GM18520 (cell line): Measurements from ENCODE around the gene MAGEA3.
"Not testable (repeated sequence)": the region's sequence is repeated elsewhere in the genome, so short reads cannot be mapped to it uniquely, and the experiment has no call there.

ENCODE experiments used
- ATAC-seq: cut with Tn5 transposase; IDR thresholded peaks from one replicate; pipeline ENCODE4 v1.9.1; 2021; ENCODE audit not compliant: unreplicated experiment

The MAGEA3 gene

GRCh38 chrX:152697952-152698931, at the start of gene MAGEA3:
MAGEA3 (plus strand) TSS chrX:152698794; CDS start chrX:152700833, 2,039 bp downstream.
- ATAC-seq: not testable (repeated sequence)

GRCh38 chrX:152652060-152652459, 46.5 kb upstream of the MAGEA3 start:
- ATAC-seq: no peak

DNA sequence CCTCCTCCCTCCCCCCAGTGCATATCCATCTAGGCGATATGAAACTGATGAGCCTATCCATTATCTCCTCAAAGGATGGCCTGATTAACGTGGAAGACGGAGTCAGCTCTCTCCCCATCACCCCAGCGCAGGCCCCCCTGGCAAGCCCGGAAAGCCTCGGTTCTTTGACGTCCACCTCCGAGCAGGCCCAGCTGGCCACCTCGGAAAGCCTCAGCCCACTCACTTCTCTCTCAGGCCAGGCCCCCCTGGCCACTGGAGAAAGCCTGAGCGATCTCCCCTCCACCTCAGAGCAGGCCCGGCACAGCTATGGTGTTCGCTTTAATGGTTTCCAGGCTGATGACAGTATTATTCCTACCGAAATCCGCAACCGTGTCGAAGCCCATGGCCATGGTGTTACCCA, 46.1 kb upstream of the MAGEA3 start:
- no peak for ATAC-seq

DNA sequence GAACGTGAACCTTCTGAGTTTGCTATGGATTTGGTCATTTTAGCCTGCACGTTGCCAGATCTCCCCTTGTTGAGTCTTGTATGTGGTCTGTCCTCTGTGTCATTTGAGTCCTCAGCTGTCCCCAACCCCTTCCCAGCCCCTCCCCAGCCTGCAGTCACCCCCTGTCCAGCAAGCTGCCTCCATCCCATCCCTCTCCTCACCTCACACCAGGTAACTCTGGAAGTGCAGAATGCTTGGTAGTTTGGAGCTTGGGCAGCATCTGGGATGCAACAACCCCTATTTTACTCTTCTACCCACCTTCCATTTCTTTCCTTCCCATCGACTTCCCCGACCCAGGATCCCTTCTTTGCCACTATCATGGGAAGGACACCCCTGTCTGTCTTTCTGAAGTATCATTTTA, 42.5 kb upstream of the MAGEA3 start:
- ATAC-seq: no peak

- no peak for ATAC-seq
These were observed 41.7 kb upstream of the MAGEA3 start for GRCh38 chrX:152656890-152657289.

GRCh38 chrX:152658302-152658701, 40.3 kb upstream of the MAGEA3 start:
- ATAC-seq: no peak

DNA sequence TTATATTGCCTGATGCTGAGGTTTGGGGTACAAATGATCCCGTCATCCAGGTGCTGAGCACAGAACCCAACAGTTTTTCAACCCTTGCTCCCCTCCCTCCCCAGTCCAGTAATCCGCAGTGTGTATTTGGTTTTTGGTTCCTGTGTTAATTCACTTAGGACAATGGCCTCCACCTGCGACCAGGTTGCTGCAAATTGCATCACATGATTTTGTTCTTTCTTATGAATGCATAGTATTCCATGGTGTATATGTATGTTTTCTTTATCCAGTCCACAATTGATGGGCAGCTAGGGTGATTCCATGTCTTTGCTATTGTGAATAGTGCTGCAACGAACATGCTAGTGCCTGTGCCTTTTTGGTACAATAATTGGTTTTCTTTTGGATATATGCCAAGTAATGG, 35.5 kb upstream of the MAGEA3 start:
- no peak for ATAC-seq

DNA sequence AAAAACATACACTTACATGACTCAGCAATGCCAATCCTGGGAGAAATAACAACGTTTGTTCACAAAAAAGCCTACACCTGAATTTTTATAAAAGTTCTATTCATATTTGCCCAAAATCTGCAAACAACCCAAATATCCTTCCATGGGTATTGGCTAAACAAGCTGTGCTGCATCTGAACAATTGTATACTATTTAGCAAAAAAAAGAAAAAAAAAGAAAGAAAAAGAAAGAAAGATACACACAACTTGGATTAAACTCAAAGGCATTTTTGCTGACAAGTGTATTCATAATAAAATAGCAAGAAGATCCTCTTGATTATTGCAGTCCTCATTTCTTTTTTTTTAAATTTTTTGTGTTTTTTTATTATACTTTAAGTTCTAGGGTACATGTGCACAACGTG, 24.5 kb upstream of the MAGEA3 start:
- ATAC-seq: no peak

- not testable (repeated sequence) for ATAC-seq
These were observed 23.9 kb upstream of the MAGEA3 start for GRCh38 chrX:152674652-152675051.

DNA sequence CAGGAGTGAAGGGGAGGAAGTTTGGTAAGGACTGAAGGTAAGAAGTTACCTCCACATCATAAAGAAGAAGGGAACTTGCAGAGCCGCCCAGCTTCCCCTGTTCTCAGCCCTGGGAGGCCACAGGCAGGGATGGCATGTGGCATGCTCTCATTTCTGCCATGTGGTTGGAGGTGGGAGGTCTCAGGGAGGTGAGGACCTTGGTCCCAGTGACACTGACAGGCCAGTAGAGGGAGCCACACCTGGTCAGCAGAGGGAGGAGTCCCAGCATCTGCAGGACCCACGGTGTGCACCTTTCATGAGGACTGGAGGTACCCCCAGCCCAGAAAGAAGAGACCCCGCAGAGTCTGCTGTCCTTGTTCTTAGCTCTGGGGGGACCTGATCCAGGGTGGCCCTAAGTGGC, 17.6 kb upstream of the MAGEA3 start:
- ATAC-seq: peak; percentile 68

- not testable (repeated sequence) for ATAC-seq
These were observed 1.8 kb downstream of the MAGEA3 start for GRCh38 chrX:152700390-152700789.

DNA sequence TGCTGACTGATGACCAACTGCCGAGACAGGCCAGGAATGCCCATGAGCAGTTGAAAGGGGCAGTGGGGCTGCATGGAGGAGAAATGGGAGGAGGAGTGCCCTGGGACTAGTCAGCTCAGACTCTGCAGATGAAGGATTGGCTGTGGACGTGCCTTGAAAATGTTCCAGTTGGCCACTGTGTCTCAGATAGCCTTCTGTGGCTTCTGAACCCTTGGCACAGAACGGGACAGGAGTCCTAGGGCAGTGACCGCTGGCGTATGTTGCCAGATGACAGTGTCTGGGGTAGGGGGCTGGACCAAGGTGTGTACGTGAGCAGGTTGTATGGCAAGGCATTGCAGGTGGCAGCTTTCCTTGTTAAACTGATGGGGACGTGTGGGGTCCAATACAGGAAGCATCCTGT, 7.9 kb downstream of the MAGEA3 start:
- ATAC-seq: not testable (repeated sequence)

GRCh38 chrX:152709173-152709572, 10.6 kb downstream of the MAGEA3 start, which contains the start of gene CSAG2:
CSAG2 (minus strand) TSS chrX:152709273; CDS start chrX:152709112, 161 bp downstream.
- not testable (repeated sequence) for ATAC-seq

DNA sequence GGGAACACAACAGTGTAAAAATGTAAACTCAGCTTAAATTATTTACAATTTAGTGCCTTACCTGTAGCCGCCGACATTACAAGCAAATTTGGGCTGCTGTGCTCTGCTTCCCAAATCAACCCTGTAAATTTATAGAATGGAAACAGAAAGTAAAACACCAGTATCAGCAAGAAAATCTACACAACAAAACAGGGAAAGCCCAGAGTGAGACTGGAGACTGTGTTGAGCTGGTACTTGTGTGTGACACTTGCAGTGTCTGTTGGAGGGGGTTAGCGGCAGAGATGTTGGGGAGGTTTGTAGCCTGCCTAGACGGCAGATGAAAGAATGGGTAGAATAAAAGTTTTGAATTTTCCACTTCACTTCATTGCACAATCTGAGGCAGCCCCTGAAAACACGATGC, 14.6 kb downstream of the MAGEA3 start:
- not testable (repeated sequence) for ATAC-seq

GRCh38 chrX:152713815-152714787, 15.5 kb downstream of the MAGEA3 start, which contains the start of gene MAGEA2B:
MAGEA2B (plus strand) TSS chrX:152714628; CDS start chrX:152717107, 2,479 bp downstream.
- ATAC-seq: not testable (repeated sequence)

DNA sequence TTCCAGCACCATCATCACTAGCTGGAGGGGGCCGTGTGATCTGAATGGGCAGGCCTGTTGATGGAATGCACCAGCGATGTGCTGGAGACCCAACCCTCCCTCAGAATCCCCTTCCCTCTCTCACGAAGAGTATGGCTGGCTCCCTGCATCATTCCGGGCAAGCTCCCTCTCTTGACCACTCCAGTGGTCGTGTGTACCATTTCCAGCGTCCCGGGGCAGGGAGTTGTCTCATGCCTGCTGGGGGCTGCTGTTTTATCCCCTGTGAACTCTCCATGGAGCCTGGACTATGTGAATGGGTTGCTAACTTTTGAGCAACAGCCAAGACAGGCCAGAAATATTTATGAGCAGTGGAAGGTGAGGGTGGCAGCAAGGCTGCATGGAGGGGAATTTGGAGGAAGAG, 26.8 kb downstream of the MAGEA3 start:
- ATAC-seq: no peak

DNA sequence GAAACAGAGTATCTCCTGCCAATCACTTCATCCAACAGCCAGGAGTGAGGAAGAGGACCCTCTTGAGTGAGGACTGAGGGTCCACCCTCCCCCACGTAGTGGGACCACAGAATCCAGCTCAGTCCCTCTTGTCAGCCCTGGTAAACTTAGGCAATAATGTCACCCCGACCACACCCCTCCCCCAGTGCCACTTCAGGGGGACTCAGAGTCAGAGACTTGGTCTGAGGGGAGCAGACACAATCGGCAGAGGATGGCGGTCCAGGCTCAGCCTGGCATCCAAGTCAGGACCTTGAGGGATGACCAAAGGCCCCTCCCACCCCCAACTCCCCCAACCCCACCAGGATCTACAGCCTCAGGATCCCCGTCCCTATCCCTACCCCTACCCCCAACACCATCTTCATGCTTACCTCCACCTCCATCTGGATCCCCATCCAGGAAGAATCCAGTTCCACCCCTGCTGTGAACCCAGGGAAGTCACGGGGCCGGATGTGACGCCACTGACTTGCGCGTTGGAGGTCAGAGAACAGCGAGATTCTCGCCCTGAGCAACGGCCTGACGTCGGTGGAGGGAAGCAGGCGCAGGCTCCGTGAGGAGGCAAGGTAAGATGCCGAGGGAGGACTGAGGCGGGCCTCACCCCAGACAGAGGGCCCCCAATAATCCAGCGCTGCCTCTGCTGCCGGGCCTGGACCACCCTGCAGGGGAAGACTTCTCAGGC, 34.8 kb downstream of the MAGEA3 start, which contains the start of the genes CSAG1 and MAGEA12:
Gene CSAG1 (minus strand): TSS at position 461 of the 715 bp plus-strand sequence. CDS start 1,261 bp downstream, outside the sequence.
Gene MAGEA12 (plus strand): TSS at position 497 of the 715 bp plus-strand sequence. CDS start 2,405 bp downstream, outside the sequence.
- ATAC-seq: no peak

GRCh38 chrX:152734143-152734858, 35.7 kb downstream of the MAGEA3 start:
- not testable (repeated sequence) for ATAC-seq

GRCh38 chrX:152735101-152735500, 36.5 kb downstream of the MAGEA3 start:
- ATAC-seq: no peak
